Esophagus squamous epithelium (tissue), 5 donors: ENCODE results near the gene PABPN1. TPM values are rescaled to one million over a fixed set of nuclear protein-coding genes. Genes with fewer than 3 reads are reported as not detected.

Experiments used
- DNase-seq: peaks from one replicate; lab custom pipeline; 2025; lab: John Stamatoyannopoulos, UW
- H3K27ac ChIP-seq, 4 donors: fragments of 200-600 bp; sonication (generic); one replicate each; pipeline ENCODE4 v1.5.1; 2016 to 2019; ENCODE audit warnings: mild to moderate bottlenecking in 1 of 4
- H3K27me3 ChIP-seq, 4 donors: fragments of 200-600 bp; sonication (generic); 1 replicate in 3 of 4; 2 replicates in 1 of 4; pipeline versions ENCODE4 v1.5.1 to v1.6.0; 2017 to 2021; ENCODE audit warnings: antibody characterized with exemption in 1 of 4
- H3K36me3 ChIP-seq, 3 donors: fragments of 200-600 bp; sonication (generic); one replicate each; pipeline ENCODE4 v1.5.1; 2016 to 2019
- H3K4me1 ChIP-seq, 3 donors: fragments of 200-600 bp; sonication (generic); one replicate each; pipeline ENCODE4 v1.5.1; 2017 to 2019
- H3K4me3 ChIP-seq, 4 donors: fragments of 200-600 bp; sonication (generic); 1 replicate in 3 of 4; 2 replicates in 1 of 4; pipeline ENCODE4 v1.5.1; 2016 to 2019; ENCODE audit warnings: mild to moderate bottlenecking in 2 of 4, moderate library complexity in 1 of 4
- H3K9me3 ChIP-seq, 3 donors: fragments of 200-600 bp; sonication (generic); one replicate each; pipeline ENCODE4 v1.5.1; 2016 to 2019
- POLR2A ChIP-seq, 4 donors: fragments of 450-650 bp; IDR thresholded peaks; one replicate each; pipeline ENCODE4 v1.6.1; 2017; ENCODE audit warnings: antibody characterized with exemption in 4 of 4, mild to moderate bottlenecking in 4 of 4, moderate library complexity in 3 of 4
- WGBS, 2 donors: methylation state at CpG; one replicate each; pipeline ENCODE4 v1.1.5; 2018; 5-methylcytosine and 5-hydroxymethylcytosine counted together
- intact Hi-C: fragments of 100-400 bp; cut with DNase I; formaldehyde crosslinking; loops from one replicate; pipeline ENCODE4 v1.15.0; 2022
- total RNA-seq, 4 donors: library from RNA; depleted of rRNA; stranded (reverse); fragments of >200 nt; gene quantifications; one replicate each; pipeline ENCODE4 v1.1.0, GENCODE V29; 2016
- TF ChIP-seq, protein P1 (sequence below), 6 experiments: fragments of 450-650 bp in 4 of 6; fragments of 200-600 bp in 2 of 6; sonication (generic) in 2 of 6; IDR thresholded peaks; one replicate each; pipeline ENCODE4 v1.5.1; 2016 to 2019; ENCODE audit warnings: antibody characterized with exemption in 6 of 6, mild to moderate bottlenecking in 4 of 6, moderate library complexity in 4 of 6
- donor health status: DM: yes; HTN: yes; CAD: no.

The PABPN1 gene
- total RNA-seq, 4 donors from 2014 or later: 28.2 to 63.8 (median 51.3) TPM

DNA sequence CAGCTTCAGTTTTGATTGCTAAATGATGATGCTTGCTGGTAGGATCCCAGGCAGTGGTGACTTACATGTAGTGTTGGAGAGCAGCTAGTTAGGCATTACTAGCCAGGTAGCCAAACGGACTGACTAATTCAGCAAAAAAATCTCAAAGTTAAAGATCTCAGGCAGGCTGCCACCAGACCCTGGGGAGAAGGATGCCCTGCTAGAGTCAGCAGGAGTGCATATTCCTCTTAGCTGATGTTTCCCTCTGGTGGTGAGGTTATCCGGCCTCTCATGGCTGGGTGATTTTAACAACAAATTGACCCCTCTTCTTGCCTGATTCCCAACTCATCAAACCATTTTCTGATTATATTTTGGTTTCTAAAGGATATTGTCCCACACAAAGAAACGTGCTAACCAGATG lies 40.9 kb downstream of the PABPN1 start:
- intact Hi-C loops: no loop called here
- peaks cover 27 to 74% (median 31%) of the 10 kb centered on the region in 3 donors for H3K4me1 ChIP-seq
- peak overlapping the region in 2 of 4 donors; percentile 13 to 52 for H3K27ac ChIP-seq
- peaks cover 5 to 36% (median 14%) of the 10 kb centered on the region in 3 donors for H3K36me3 ChIP-seq
- H3K9me3 ChIP-seq: no peaks in the 10 kb centered on the region
- peaks cover 0 to 40% (median 0%) of the 10 kb centered on the region in 4 donors for H3K27me3 ChIP-seq
- H3K4me3 ChIP-seq: no peak overlapping the region
- TF ChIP-seq POLR2A (IDR thresholded peaks at IDR 0.05): no peak
- no peak for DNase-seq
- 58 to 59% methylated on average over 3 of the region's 3 CpGs for WGBS, 2 donors

GRCh38 chr14:23364164-23365035 lies 43.1 kb downstream of the PABPN1 start:
- WGBS, 2 donors: 10 to 11% methylated on average over 15 to 20 of the region's 21 CpGs
- intact Hi-C loops: no loop called here
- no peak for DNase-seq

GRCh38 chr14:23365036-23365731 lies 43.9 kb downstream of the PABPN1 start, which contains the start of gene EFS:
Gene EFS (minus strand): TSS chr14:23365172. CDS start chr14:23365025, 147 bp downstream.
- H3K4me3 ChIP-seq: peak within 1 kb of the TSS; percentile 49 to 81 (median 67)
- H3K27ac ChIP-seq: peak within 1 kb of the TSS; percentile 97 to 99 (median 98)
- DNase-seq: no peak
- peaks cover 0 to 29% (median 0%) of the 10 kb centered on the region in 4 donors for H3K27me3 ChIP-seq
- TF ChIP-seq, protein P1, sequence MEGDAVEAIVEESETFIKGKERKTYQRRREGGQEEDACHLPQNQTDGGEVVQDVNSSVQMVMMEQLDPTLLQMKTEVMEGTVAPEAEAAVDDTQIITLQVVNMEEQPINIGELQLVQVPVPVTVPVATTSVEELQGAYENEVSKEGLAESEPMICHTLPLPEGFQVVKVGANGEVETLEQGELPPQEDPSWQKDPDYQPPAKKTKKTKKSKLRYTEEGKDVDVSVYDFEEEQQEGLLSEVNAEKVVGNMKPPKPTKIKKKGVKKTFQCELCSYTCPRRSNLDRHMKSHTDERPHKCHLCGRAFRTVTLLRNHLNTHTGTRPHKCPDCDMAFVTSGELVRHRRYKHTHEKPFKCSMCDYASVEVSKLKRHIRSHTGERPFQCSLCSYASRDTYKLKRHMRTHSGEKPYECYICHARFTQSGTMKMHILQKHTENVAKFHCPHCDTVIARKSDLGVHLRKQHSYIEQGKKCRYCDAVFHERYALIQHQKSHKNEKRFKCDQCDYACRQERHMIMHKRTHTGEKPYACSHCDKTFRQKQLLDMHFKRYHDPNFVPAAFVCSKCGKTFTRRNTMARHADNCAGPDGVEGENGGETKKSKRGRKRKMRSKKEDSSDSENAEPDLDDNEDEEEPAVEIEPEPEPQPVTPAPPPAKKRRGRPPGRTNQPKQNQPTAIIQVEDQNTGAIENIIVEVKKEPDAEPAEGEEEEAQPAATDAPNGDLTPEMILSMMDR (IDR thresholded peaks at IDR 0.05): no peak
- TF ChIP-seq POLR2A (IDR thresholded peaks at IDR 0.05): peak in 2 of 4 donors; percentile 10 to 40
- no peaks in the 10 kb centered on the region for H3K9me3 ChIP-seq
- WGBS, 2 donors: 0% methylated on average over 3 to 4 of the region's 74 CpGs
- intact Hi-C loops: no loop called here
- peaks cover 31 to 91% (median 36%) of the 10 kb centered on the region in 3 donors for H3K4me1 ChIP-seq
- H3K36me3 ChIP-seq: peaks cover 0 to 6% (median 0%) of the 10 kb centered on the region in 3 donors

More at GRCh38 chr14:23364164-23365035, 43.1 kb downstream of the PABPN1 start:
- H3K27me3 ChIP-seq: peaks cover 0 to 36% (median 0%) of the 10 kb centered on the region in 4 donors
- H3K36me3 ChIP-seq: peaks cover 0 to 14% (median 0%) of the 10 kb centered on the region in 3 donors
- peak overlapping the region; percentile 97 to 99 (median 98) for H3K27ac ChIP-seq
- no peaks in the 10 kb centered on the region for H3K9me3 ChIP-seq
- peak overlapping the region; percentile 49 to 81 (median 67) for H3K4me3 ChIP-seq
- TF ChIP-seq, protein P1 (IDR thresholded peaks at IDR 0.05): no peak
- peak in 1 of 4 donors; percentile 5 for TF ChIP-seq POLR2A (IDR thresholded peaks at IDR 0.05)
- peaks cover 27 to 87% (median 36%) of the 10 kb centered on the region in 3 donors for H3K4me1 ChIP-seq

DNA sequence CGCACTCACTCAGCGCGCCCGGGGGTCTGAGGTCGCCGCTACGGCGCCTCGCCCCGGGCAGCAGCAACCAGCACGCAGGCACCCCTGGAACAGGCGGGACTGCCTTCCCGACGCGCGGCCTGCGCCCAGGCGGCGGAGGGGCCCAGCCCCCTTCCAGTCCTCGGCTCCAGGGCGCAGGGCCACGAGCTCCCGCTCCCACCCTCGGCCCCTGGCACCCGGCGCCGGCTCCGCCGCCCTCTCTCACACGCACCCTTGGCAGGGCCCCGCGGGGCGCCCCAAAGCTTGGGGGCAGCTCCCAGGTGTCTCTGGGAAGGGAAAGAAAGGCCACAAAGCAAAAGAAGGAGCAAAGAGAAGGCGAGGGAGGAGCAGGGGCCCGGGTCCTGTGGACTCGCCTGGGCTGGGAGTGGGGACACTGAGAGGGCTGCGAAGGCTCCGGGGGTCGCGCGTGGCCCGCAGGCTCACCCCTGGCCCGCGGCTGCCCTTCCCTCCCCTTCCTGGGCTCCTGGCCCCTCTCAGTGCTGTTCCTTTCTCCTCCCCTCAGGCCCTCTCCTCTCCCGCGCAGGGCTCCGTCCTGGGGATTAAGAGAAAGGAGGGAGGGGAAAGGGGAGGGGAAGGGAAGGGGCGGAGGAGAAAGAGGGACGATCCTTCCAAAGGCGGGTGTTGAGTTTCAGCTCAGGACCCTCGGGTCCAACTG lies 44.6 kb downstream of the PABPN1 start:
- H3K4me3 ChIP-seq: peak overlapping the region; percentile 49 to 81 (median 67)
- no peaks in the 10 kb centered on the region for H3K36me3 ChIP-seq
- no peak for DNase-seq
- intact Hi-C loops: no loop called here
- 0 to 2% methylated on average over 4 to 17 of the region's 51 CpGs for WGBS, 2 donors
- peak overlapping the region; percentile 97 to 99 (median 98) for H3K27ac ChIP-seq
- peaks cover 31 to 91% (median 36%) of the 10 kb centered on the region in 3 donors for H3K4me1 ChIP-seq
- TF ChIP-seq, protein P1 (IDR thresholded peaks at IDR 0.05): no peak
- peak in 2 of 4 donors; percentile 38 to 73 for TF ChIP-seq POLR2A (IDR thresholded peaks at IDR 0.05)
- H3K9me3 ChIP-seq: no peaks in the 10 kb centered on the region
- peaks cover 0 to 29% (median 0%) of the 10 kb centered on the region in 4 donors for H3K27me3 ChIP-seq

- no peaks in the 10 kb centered on the region for H3K9me3 ChIP-seq
- no peak for DNase-seq
- intact Hi-C loops: no loop called here
- no peaks in the 10 kb centered on the region for H3K36me3 ChIP-seq
- H3K4me3 ChIP-seq: peak overlapping the region; percentile 49 to 81 (median 67)
- H3K27me3 ChIP-seq: peaks cover 0 to 29% (median 0%) of the 10 kb centered on the region in 4 donors
- H3K27ac ChIP-seq: peak overlapping the region; percentile 97 to 99 (median 98)
- WGBS, 2 donors: 0% methylated on average over 8 of the region's 34 CpGs; no CpG with 5 or more reads in 1 of the 2 donors
- peaks cover 30 to 88% (median 32%) of the 10 kb centered on the region in 3 donors for H3K4me1 ChIP-seq
- TF ChIP-seq, protein P1 (IDR thresholded peaks at IDR 0.05): no peak
- TF ChIP-seq POLR2A (IDR thresholded peaks at IDR 0.05): peak in 1 of 4 donors; percentile 14
These were observed 45.2 kb downstream of the PABPN1 start for GRCh38 chr14:23366426-23366921.
